NOMO-1 (cell line): ENCODE measurements around the gene ATCAY.

Experiments used
- DNase-seq, 2 experiments: peaks; one replicate each; lab custom pipeline; 2025; ENCODE audit not compliant: unreplicated experiment in 2 of 2; lab: John Stamatoyannopoulos, UW

The ATCAY gene, protein sequence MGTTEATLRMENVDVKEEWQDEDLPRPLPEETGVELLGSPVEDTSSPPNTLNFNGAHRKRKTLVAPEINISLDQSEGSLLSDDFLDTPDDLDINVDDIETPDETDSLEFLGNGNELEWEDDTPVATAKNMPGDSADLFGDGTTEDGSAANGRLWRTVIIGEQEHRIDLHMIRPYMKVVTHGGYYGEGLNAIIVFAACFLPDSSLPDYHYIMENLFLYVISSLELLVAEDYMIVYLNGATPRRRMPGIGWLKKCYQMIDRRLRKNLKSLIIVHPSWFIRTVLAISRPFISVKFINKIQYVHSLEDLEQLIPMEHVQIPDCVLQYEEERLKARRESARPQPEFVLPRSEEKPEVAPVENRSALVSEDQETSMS

DNA sequence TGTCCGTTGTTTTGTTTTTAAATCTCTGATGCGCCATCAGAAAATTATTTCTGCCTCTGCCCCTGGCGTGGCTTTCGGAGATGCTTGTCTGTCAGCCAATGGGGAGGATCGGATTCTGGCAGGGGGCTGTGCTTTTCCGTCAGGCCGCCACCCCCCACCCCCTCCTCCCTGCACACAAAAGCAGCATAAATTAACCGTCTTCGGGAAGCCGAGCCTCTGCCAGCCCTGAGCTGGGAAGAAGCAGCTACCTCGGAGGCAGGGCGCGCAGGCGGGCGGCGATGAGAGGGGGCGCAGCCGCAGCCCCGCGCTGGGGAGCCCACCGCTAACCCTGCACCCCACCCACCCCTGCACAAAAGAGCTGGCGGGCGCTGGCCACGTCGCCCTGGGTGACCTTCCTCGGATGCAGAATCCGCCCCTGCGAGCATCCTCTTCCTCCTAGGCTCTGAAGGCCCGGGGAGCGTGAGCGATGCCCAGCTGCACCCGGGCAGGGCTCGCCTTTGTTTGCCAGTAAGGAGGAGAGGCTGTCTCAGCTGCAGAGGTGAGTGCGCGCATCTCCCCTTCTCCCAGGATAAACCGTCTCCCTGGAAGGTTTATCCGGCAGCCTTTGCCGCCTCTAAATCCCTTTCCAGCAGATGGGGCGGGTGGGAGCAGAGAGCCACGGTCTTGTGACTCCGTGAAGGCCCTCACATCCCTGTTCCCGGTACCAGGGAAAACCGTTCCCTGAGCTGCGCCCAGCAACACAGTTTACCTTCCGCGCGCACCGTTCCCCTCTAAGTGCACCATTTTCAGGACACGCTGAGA lies at the start of gene ATCAY:
Gene ATCAY (plus strand): TSS at position 215 of the 801 bp plus-strand sequence. CDS start 5,083 bp downstream, outside the sequence.
- DNase-seq, result no peak

DNA sequence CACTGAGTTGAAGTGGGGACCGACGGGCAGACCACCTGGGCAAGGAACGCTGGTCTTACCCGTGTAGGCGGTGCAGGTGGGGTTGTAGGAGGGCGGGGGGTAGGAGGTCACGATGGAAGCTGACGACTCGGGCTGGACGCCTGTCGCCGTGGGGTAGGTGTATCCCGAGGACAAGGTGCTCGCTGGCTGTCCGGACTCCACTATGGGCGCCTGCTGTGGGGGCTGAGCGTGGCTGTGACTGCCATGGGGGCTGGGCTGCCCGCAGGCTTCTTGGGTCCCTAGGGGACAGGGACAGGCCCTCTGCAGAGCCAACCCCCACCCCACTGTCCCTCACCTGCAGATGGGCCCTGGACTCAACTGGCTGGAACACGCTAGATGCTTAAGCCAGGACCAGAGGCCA lies 48.9 kb upstream of the ATCAY start:
- no peak for DNase-seq

DNA sequence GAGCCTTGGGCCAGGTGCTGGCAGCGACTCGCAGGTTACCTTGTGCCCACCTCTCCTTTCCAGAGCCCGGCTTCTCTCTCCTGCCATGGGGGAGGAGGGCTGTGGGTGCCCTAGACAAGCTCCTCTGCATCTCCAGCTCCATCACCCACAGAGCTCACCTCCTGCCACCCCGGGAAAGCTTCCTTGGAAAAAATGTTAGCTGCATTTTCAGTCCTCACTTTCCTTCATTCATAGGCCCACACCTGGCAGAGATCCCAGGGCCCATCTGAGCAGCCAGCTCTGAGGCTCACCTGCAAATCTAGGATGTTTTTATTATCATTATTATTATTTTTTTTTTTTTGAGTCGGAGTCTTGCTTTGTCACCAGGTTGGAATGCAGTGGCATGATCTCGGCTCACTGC lies 48.5 kb upstream of the ATCAY start:
- no peak for DNase-seq

DNA sequence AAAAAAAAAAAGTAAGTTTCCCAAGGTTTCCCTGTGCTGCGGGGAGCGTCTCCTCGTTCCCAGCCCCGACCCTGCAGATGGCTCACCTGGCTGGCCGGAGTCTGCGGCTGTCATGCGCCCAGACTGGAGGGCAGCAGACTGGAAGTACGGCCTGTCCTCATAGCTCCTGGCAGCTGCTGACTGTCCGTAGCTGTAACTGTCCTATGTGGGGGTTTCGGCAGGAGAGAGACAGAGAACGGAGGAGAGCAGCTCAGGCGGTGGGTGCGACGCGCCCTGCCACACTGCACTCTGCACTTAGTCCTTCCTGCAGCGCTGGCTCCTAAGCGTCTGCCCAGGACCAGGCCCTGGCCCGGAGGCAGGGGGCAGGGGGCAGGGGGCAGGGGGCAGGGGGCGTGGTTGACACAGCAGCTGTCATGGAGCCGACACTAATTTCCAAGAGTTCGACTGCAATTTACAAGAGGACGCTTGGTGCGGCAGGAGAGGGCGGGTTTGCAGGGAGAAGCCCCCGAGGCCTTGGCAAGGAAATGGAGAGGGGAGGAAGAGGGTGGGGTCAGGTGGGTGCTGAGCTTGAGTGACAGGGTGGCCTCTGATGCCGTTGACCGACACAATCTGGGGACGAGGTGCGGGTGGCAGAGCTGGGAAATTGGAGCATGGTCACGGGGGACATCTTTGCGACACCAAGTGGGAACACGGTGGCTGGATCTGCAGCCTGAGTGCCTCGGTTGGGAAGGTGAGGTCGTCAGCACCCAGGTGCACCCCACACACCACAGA lies 46.7 kb upstream of the ATCAY start:
- DNase-seq, result no peak

DNA sequence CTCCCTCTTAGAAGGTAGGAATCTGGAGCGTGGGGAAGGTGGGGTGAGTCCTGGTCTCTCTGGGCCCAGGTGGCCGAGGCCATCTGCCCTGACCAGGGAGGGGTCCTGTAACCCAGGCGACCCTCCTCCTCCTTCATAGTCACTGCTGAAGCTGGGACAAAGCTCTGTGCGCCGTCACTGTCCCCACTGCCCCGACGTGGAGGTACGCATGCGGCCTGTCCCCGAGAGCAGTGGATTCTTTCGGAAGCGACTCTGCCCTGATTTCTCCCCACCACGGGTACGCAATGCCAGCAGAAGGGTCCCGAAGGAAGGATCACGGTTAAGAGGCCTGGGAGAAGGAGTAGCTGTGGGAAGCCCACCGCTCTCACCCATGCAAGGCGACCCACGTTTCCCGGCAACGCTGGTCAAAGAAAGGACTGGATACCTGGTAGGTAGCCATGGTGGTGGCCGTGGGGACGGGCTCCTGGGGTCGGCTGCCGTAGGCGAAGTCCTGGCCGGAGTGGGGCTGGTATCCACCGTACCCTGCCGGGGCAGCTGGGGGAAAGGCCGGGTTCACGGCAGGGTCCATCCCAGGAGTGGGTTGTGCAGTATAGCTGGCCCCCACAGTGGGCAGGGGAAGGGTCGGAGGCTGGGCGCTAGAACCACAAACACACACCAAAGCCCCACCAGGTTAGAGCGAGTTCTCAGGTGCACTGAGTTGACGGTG lies 46.0 kb upstream of the ATCAY start:
- no peak for DNase-seq

DNA sequence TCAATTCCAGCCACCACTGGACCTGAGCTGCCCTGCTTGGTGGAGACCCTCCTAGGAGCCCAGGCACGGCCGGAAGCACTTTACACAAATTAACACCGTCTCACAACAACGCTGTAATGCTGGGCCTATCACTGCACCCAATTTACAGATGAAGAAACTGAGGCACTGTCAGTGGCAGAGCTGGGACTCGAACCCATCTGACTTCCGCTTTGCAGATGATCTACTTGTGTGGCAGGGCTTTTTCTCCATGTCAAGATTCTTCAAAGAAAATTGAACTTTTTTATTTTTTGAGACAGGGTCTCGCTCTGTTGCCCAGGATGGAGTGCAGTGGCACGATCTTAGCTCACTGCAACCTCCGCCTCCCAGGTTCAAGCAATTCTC lies 45.4 kb upstream of the ATCAY start:
- no peak for DNase-seq

DNA sequence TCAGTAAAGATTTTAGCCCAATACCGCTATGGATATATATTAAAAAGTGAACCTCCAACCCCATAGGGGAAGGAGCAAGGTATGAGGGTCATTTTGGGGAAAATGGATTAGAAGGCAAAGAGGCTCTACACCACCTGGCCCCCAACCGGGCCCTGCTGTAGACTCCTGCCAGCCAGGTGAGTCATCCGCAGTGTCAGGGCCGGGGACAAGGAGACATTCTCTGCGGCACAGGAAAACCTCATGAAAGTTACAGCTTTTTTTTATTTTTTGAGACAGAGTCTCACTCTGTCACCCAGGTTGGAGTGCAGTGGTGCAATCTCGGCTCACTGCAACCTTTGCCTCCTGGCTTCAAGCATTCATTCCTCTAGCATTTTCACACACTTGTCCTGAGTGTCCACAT lies 43.6 kb upstream of the ATCAY start:
- no peak for DNase-seq

DNA sequence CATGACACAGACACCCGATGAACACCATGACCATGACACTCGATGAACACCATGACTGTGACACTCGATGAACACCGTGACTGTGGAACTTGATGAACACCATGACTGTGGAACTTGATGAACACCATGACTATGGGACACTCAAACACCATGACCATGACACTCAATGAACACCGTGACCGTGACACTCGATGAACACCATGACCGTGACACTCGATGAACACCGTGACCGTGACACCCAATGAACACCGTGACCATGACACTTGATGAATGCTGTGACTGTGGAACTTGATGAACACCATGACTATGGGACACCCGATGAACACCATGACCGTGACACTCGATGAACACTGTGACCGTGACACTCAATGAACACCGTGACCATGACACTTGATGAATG lies 43.2 kb upstream of the ATCAY start:
- DNase-seq, result no peak

DNA sequence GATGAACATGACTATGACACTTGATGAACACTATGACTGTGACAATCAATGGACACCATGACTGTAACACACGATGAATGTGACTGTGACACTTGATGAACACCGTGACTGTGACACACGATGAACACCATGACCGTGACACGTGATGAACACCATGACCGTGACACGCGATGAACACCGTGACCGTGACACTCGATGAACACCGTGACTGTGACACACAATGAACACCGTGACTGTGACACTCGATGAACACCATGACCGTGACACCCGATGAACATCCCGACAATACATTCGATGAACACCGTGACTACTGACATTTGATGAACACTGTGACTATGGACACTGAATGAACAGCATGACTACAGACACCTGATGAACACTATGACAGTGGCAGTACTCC lies 42.6 kb upstream of the ATCAY start:
- DNase-seq, result no peak

DNA sequence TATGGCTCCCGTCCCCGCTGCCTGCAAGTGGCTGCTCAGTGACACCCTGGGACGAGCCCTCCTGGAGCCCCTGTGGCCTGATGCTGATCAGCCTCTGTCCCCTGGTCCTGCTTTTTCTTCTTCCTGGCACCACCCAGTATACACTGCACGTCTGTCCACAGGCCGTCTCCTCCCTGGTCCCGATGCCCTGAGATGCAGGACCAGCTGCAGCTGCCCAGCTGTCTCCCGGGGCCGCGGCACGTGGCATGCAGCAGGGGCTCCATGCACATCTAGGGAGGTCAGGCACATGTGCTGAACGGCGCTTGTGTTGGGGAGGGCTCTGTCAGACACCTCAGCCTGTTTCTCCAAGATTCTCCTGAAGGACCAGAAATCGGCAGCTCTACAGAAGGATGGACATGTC lies 41.8 kb upstream of the ATCAY start:
- DNase-seq, result no peak

DNA sequence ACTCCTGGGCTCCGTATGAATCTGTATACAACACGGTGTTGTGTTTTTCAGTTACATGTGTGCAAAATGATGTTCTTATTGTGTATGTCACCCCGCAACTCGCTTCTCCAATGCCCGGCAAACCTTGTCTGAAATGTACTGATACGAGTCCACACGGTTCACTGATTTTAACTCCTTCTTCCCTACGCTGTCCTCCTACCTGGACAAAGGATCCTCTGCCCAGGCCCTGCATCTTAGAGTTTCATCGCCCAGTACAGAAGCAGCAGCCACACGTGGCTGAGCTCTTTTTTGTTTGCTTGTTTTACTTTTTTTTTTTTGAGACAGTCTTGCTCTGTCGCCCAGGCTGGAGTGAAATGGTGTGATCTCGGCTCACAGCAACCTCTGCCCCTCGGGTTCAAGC lies 40.5 kb upstream of the ATCAY start:
- DNase-seq, result no peak

DNA sequence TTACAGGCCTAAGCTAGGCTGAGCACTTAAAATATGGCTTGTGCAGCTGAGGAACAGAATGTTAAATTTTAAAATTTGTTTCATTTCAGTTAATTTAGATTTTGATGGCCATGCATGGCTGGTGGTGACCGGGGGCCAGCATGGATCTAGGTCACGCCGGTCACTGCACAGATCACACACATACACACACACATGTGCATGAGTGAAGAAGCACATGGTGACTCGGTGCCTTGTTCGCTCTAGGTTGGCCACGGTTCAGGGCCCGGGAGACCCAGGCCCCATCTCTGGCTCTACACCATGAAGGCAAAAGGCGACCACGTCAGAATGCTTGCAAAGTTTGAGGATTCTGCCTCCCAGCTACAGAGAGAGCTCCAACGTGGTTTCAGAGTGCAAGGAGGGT lies 39.7 kb upstream of the ATCAY start:
- no peak for DNase-seq

DNA sequence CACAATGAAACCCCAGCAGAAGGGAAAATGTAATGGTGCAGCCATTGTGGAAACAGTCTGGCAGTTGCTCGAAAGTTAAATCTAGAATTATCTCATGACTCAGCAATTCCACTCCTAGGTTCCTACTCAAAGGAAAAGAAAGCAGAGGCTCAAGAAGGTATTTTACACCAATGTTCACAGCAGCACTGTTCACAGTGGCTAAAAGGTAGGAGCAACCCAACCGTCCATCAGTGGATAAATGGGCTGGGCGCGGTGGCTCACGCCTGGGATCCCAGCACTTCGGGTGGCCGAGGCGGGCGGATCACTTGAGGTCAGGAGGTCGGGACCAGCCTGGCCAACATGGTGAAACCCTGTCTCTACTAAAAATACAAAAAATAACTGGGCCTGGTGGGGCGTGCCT lies 37.5 kb upstream of the ATCAY start:
- DNase-seq, result no peak

DNA sequence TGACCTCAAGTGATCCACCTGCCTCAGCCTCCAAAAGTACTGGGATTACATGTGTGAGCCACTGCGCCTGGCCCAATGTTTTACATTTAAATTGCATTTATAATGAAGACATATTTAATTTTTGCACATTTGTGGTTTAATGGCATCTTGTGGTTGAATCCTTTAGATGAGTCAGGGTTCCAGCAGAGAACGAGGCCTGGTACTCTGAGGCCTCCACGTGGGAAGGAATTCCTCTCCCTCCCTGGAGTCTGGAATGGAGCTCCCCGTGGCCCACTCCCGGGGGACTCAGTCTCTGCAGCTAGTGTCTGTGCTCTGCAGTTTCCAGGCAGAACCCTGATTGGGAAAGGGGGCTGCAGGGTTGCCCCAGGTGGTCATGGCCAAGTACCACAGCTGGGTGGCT lies 35.9 kb upstream of the ATCAY start:
- DNase-seq, result no peak

DNA sequence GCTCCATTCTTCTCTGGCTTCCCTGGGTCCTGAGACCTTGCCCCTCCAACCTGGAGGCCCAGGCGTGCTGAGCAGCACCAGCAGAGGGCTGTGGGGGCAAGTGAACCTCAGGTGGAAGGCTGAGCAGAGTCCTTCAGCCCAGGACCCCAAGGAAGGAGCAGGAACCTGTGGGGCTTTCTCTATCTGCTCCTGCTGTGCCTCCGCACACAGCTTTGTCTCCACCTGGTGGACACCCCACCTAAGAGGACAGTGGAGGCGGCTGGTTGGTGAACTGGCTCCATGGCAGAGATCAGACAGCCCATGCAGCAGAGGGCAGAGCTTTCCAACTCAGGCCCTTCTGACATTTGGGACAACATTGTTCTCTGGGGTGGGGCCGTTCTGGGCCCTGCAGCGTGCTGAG lies 31.4 kb upstream of the ATCAY start:
- DNase-seq, result peak; percentile 4 to 22

DNA sequence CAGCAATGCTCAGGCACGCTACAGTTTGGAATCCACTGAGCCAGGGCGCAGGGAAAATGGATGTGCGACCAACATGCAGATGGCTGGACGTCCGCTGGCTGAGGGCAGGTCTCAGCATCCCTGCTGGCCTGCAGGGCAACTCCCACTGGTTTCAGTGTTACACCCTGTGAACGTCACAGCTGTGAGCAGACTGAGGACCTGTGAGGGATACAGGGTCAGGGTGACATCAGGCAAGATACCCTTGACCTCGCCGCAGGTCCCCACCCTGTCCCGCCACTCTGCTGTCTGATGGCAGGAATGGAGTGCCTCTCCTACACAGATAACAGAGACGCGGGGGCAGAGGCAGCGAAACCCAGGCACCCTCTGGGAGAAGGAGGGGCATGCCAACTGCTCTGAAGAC lies 30.7 kb upstream of the ATCAY start:
- DNase-seq, result no peak

DNA sequence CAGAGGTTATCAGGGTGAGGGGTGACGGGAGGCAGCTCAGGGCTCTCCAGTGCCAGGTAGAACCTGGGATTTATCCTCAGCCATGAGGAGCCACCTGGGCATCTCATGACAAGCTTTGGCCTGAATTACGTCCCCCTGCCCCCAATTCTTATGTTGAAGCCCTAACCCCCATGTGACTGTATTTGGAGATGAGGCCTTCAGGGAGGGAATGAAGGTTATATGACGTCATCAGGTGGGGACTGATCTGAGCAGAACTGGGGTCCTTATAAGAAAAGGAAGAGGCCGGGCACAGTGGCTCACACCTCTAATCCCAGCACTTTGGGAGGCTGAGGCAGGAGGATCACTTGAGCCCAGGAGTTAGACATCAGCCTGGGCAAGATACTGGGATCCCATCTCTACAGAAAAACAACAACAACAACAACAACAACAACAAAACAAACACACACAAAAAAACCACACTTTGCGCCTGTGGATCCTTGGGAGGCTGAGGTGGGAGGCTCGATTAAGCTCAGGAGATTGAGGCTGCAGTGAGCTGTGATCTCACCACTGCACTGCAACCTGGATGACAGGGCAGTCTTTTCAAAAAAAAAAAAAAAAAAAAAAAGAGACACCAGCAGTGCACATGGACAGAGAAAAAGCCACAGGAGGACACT lies 30.0 kb upstream of the ATCAY start:
- no peak for DNase-seq

DNA sequence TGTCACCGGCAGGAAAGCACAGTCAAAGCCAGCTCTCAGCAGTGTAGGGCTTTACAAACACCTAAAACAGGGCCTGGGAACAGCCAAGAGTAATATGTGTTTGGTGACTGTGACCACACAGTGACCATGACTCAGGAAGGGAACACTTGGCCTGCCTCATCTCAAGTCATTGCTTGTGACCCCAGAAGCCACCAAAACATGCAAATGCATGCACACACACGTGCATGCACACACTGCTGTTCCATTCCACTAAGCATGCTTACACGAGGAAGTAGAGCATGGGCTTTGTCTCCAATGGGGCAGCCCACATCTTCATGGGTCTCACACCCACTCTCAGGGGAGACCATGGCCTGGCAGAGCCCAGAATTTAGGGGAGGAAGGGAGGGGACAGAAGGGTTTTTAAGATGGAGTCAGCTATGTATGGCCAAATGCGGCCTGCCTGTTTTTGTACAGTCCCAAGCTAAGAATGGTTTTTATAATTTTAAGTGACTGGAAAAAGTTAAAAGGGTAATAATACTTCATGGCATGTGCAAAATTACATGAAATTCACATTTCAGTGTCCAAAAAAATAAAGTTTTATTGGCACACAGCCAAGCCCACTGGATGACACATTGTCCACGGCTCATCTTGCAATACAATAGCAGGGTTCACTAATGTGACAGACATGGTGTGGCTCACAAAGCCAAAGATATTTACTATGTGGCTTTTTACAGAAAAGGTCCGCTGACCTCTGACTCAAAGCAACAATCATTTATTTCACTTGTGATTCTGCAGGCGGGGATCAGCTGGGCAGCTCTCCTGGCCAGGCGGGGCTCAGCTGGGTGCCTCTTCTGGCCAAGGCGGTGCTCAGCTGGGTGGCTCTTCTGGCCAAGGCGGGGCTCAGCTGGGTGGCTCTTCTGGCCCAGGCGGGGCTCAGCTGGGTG lies 29.0 kb upstream of the ATCAY start:
- no peak for DNase-seq

DNA sequence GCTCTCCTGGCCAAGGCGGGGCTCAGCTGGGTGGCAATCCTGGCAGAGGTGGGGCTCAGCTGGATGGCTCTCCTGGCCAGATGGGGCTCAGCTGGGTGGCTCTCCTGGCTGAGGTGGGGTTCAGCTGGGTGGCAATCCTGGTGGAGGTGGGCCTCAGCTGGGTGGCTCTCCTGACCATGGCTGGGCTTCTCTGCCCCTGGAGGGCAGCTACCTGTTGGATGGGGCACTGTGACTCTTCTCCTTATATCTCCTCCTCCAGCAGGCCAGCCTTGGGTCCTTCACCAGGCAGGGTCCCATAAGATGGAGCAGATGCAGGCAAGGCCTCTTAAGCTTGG lies 28.3 kb upstream of the ATCAY start:
- no peak for DNase-seq
